Transverse colon (tissue), 4 donors: ENCODE results near the gene HOXB1. TPM values are rescaled to one million over a fixed set of nuclear protein-coding genes. Genes with fewer than 3 reads are reported as not detected.

Source experiments
- DNase-seq: peaks from one replicate; pipeline ENCODE4 v3.0.0-alpha.2; 2019
- H3K27ac ChIP-seq, 4 donors: fragments of 200-600 bp; sonication (generic); 2 replicates each; pipeline ENCODE4 v1.5.1; 2016 to 2018; ENCODE audit warnings: inconsistent platforms in 4 of 4
- H3K27me3 ChIP-seq: fragments of 200-600 bp; sonication (generic); 2 replicates; pipeline ENCODE4 v1.5.1; 2017; ENCODE audit warnings: inconsistent platforms
- H3K36me3 ChIP-seq, 4 donors: fragments of 200-600 bp; sonication (generic); 2 replicates each; pipeline ENCODE4 v1.5.1; 2017 to 2019; ENCODE audit warnings: inconsistent platforms in 4 of 4
- H3K4me1 ChIP-seq, 4 donors: fragments of 200-600 bp; sonication (generic); 2 replicates each; pipeline ENCODE4 v1.5.1; 2017 to 2020; ENCODE audit warnings: inconsistent platforms in 4 of 4
- H3K4me3 ChIP-seq, 4 donors: fragments of 200-600 bp; sonication (generic); 1 replicate in 1 of 4; 2 replicates in 3 of 4; pipeline versions ENCODE4 v1.5.1 to v1.6.1; 2017 to 2019; ENCODE audit warnings: inconsistent platforms in 4 of 4
- H3K9me3 ChIP-seq, 2 donors: fragments of 200-600 bp; sonication (generic); 2 replicates each; pipeline ENCODE4 v1.5.1; 2017 to 2019; ENCODE audit warnings: inconsistent platforms in 2 of 2
- CTCF ChIP-seq, 5 experiments: fragments of 200-600 bp in 3 of 5; fragments of 450-650 bp in 2 of 5; sonication (generic) in 3 of 5; IDR thresholded peaks; 1 replicate in 2 of 5; 2 replicates in 3 of 5; pipeline ENCODE4 v1.5.1; 2016 to 2017; ENCODE audit warnings: antibody characterized with exemption in 5 of 5, inconsistent platforms in 3 of 5, mild to moderate bottlenecking in 2 of 5, moderate library complexity in 1 of 5
- EP300 ChIP-seq: sonication (generic); formaldehyde crosslinking; IDR thresholded peaks from one replicate; pipeline ENCODE4 v1.6.1; 2017; ENCODE audit warnings: antibody characterized with exemption, low read depth
- POLR2A ChIP-seq: fragments of 450-650 bp; IDR thresholded peaks from one replicate; pipeline ENCODE4 v1.6.1; 2016; ENCODE audit warnings: antibody characterized with exemption, mild to moderate bottlenecking, moderate library complexity
- POLR2AphosphoS5 ChIP-seq, 3 donors: sonication (generic); formaldehyde crosslinking; IDR thresholded peaks; one replicate each; pipeline ENCODE4 v1.6.1; 2016; ENCODE audit warnings: antibody characterized with exemption in 3 of 3
- WGBS, 2 donors: methylation state at CpG; one replicate each; pipeline ENCODE4 v1.1.5; 2018; ENCODE audit warnings: low coverage in 1 of 2; 5-methylcytosine and 5-hydroxymethylcytosine counted together
- in situ Hi-C, 4 donors: fragments of 200-750 bp; cut with MboI; loops; one replicate each; pipeline versions ENCODE4 v1.15.0 to v1.15.1; 2017; ENCODE audit warnings: low sequenced_read_pairs in 3 of 4, low pct_ligation_motif_present in 1 of 4, low pct_unique_long_range_greater_than_20kb in 1 of 4
- intact Hi-C: fragments of 100-400 bp; cut with DNase I; formaldehyde crosslinking; loops from one replicate; pipeline ENCODE4 v1.15.1; 2023; ENCODE audit warnings: low total_unique reads
- total RNA-seq, 4 donors: library from RNA; depleted of rRNA; stranded (reverse); fragments of >200 nt; gene quantifications; one replicate each; pipeline ENCODE4 v1.1.0, GENCODE V29; 2016

HOXB1 gene
- total RNA-seq, 4 donors from 2014 or later, result not detected

GRCh38 chr17:48563385-48563838 lies 32.6 kb upstream of the HOXB1 start:
- intact Hi-C loops, result no loop called here
- no peak for DNase-seq
- WGBS, 2 donors, result 66% methylated on average over 6 of the region's 6 CpGs; no CpG with 5 or more reads in 1 of the 2 donors
- Histone ChIP-seq H3K4me3 (no peak overlapping the region), H3K4me1 (peaks cover 49 to 95% (median 70%) of the 10 kb centered on the region in 4 donors), H3K27ac (peak overlapping the region; percentile 89 to 95 (median 94)), H3K9me3 (no peaks in the 10 kb centered on the region), H3K27me3 (no peaks in the 10 kb centered on the region), H3K36me3 (no peaks in the 10 kb centered on the region)
- TF ChIP-seq EP300, result no peak
- no peak for TF ChIP-seq CTCF (IDR thresholded peaks at IDR 0.05)
- TF ChIP-seq POLR2A, result no peak
- no peak for TF ChIP-seq POLR2AphosphoS5 (IDR thresholded peaks at IDR 0.05)
- in situ Hi-C loops, result no loop called here

- WGBS, 2 donors, result 69% methylated on average over 5 of the region's 5 CpGs; no CpG with 5 or more reads in 1 of the 2 donors
- Histone ChIP-seq H3K9me3 (no peaks in the 10 kb centered on the region), H3K36me3 (no peaks in the 10 kb centered on the region), H3K4me3 (no peak overlapping the region), H3K27ac (peak overlapping the region; percentile 89 to 95 (median 94)), H3K4me1 (peaks cover 48 to 95% (median 70%) of the 10 kb centered on the region in 4 donors), H3K27me3 (no peaks in the 10 kb centered on the region)
- intact Hi-C loops (no loop called here), in situ Hi-C loops (no loop called here)
- no peak for TF ChIP-seq CTCF (IDR thresholded peaks at IDR 0.05)
- TF ChIP-seq POLR2AphosphoS5 (IDR thresholded peaks at IDR 0.05), result no peak
- TF ChIP-seq POLR2A, result no peak
- no peak for TF ChIP-seq EP300
- no peak for DNase-seq
Observed at GRCh38 chr17:48562934-48563333, 32.1 kb upstream of the HOXB1 start.

- intact Hi-C loops, result no loop called here
- 58 to 63% methylated on average over 6 to 15 of the region's 15 CpGs for WGBS, 2 donors
- TF ChIP-seq EP300, result no peak
- TF ChIP-seq CTCF (IDR thresholded peaks at IDR 0.05), result peak in 2 of 5 experiments; percentile 24 to 29
- Histone ChIP-seq H3K9me3 (no peaks in the 10 kb centered on the region), H3K27ac (peak overlapping the region; percentile 89 to 95 (median 94)), H3K27me3 (no peaks in the 10 kb centered on the region), H3K4me3 (no peak overlapping the region), H3K4me1 (peaks cover 48 to 95% (median 70%) of the 10 kb centered on the region in 4 donors), H3K36me3 (no peaks in the 10 kb centered on the region)
- in situ Hi-C loops, result no loop called here
- no peak for DNase-seq
Observed at GRCh38 chr17:48561884-48562810, 31.3 kb upstream of the HOXB1 start.
